GM12878 (cell line): ENCODE measurements around the gene SRPRB. TPM values are rescaled to one million over a fixed set of nuclear protein-coding genes. Genes with fewer than 3 reads are reported as not detected.

Experiments
- ATAC-seq: fragments of 200-7000 bp; cut with Tn5 transposase; 3 replicates; pipeline ENCODE4 v1.9.1; 2020; ENCODE audit warnings: mild to moderate bottlenecking, moderate library complexity
- BruUV-seq: library from RNA; stranded (reverse); fragments of 400-500 nt; replicated peaks from 2 replicates; lab custom pipeline; 2021; lab: Mats Ljungman, UMichigan
- CTCF ChIA-PET: fragments of 300-600 bp; sonication (Branson Sonifier 250); formaldehyde crosslinking; extraction: SDS; loops from one replicate; lab custom pipeline; 2021; ENCODE audit warnings: inconsistent platforms; lab: Yijun Ruan, JAX
- POLR2A ChIA-PET: fragments of 350-600 bp; formaldehyde crosslinking; extraction: SDS; loops from one replicate; lab custom pipeline; 2021; ENCODE audit warnings: inconsistent platforms; lab: Charles Lee
- RAD21 ChIA-PET: fragments of 300-600 bp; sonication (Branson Sonifier 250); formaldehyde crosslinking; loops from one replicate; lab custom pipeline; 2023; ENCODE audit warnings: antibody characterized with exemption; ENCODE audit not compliant: unreplicated experiment; lab: Charles Lee
- SMC1A ChIA-PET: fragments of 300-600 bp; sonication (Branson Sonifier 250); formaldehyde crosslinking; loops from one replicate; lab custom pipeline; 2023; ENCODE audit not compliant: unreplicated experiment, uncharacterized antibody; lab: Charles Lee
- DNase-seq: peaks from one replicate; pipeline ENCODE4 v3.0.0-alpha.2; 2011; ENCODE audit warnings: low read depth, low spot score
- FAIRE-seq: peaks from 3 replicates; lab custom pipeline; 2011; peaks lifted over from hg19 to GRCh38; lab: Jason Lieb, UNC
- H2AFZ ChIP-seq: 2 replicates; pipeline ENCODE4 v1.6.0; 2011; ENCODE audit warnings: low read depth, low read length, control low read depth; ENCODE audit not compliant: control insufficient read depth
- H3K27ac ChIP-seq: 2 replicates; pipeline ENCODE4 v1.5.1; 2011; ENCODE audit warnings: control low read depth; ENCODE audit not compliant: control insufficient read depth, insufficient read depth
- H3K27me3 ChIP-seq, 2 experiments: replicated peaks in 1 of 2; 2 replicates each; pipeline versions ENCODE4 v1.6.0 to v1.6.1; 2011; ENCODE audit warnings: low read length in 1 of 2; ENCODE audit not compliant: control insufficient read depth in 2 of 2, insufficient read depth in 2 of 2
- H3K36me3 ChIP-seq, 2 experiments: 2 replicates each; pipeline ENCODE4 v1.5.1; 2011; ENCODE audit warnings: low read length in 1 of 2; ENCODE audit not compliant: control insufficient read depth in 2 of 2, insufficient read depth in 2 of 2
- H3K4me1 ChIP-seq: 2 replicates; pipeline ENCODE4 v1.6.1; 2011; ENCODE audit warnings: mild to moderate bottlenecking, low read length, moderate library complexity, mixed read lengths; ENCODE audit not compliant: control insufficient read depth, insufficient read depth
- H3K4me2 ChIP-seq: 2 replicates; pipeline ENCODE4 v1.6.0; 2011; ENCODE audit warnings: control low read depth; ENCODE audit not compliant: control insufficient read depth, insufficient read depth
- H3K4me3 ChIP-seq: fragments of 200-600 bp; sonication (generic); 2 replicates; pipeline ENCODE4 v1.5.1; 2016
- H3K79me2 ChIP-seq: 2 replicates; pipeline ENCODE4 v1.6.0; 2011; ENCODE audit warnings: low read length; ENCODE audit not compliant: control insufficient read depth, insufficient read depth
- H3K9ac ChIP-seq: 2 replicates; pipeline ENCODE4 v1.8.0; 2011; ENCODE audit warnings: low read length, control low read depth, mixed read lengths; ENCODE audit not compliant: control insufficient read depth, insufficient read depth
- H3K9me3 ChIP-seq: replicated peaks from 3 replicates; pipeline ENCODE4 v1.5.1; 2011; ENCODE audit warnings: mild to moderate bottlenecking, low read length; ENCODE audit not compliant: control insufficient read depth, insufficient read depth
- H4K20me1 ChIP-seq: 2 replicates; pipeline ENCODE4 v1.6.0; 2011; ENCODE audit not compliant: control insufficient read depth, insufficient read depth
- ATF2 ChIP-seq: IDR thresholded peaks from 2 replicates; pipeline ENCODE4 v1.6.1; 2012; ENCODE audit warnings: low read length, inconsistent platforms
- EGR1 ChIP-seq, 2 experiments: IDR thresholded peaks; 1 replicate in 1 of 2; 2 replicates in 1 of 2; pipeline ENCODE4 v1.6.1; 2011 to 2012; ENCODE audit warnings: low read depth in 2 of 2, low read length in 2 of 2, borderline replicate concordance in 1 of 2, mild to moderate bottlenecking in 1 of 2, moderate library complexity in 1 of 2
- HCFC1 ChIP-seq: fragments of 150-350 bp; IDR thresholded peaks from 2 replicates; pipeline ENCODE4 v1.6.1; 2014; ENCODE audit warnings: low read length
- HSF1 ChIP-seq: fragments of 150-350 bp; IDR thresholded peaks from 2 replicates; pipeline ENCODE4 v1.6.1; 2014; ENCODE audit warnings: mild to moderate bottlenecking, low read depth, low read length
- KLF5 ChIP-seq: fragments of 450-650 bp; IDR thresholded peaks from 2 replicates; pipeline ENCODE4 v1.6.1; 2014; ENCODE audit warnings: mild to moderate bottlenecking; ENCODE audit not compliant: partially characterized antibody
- MYB ChIP-seq: fragments of 150-350 bp; IDR thresholded peaks from 2 replicates; pipeline ENCODE4 v1.6.1; 2014; ENCODE audit warnings: mild to moderate bottlenecking, low read depth, low read length, borderline replicate concordance
- NR2C2 ChIP-seq: IDR thresholded peaks from 2 replicates; pipeline ENCODE4 v1.6.1; 2011; ENCODE audit warnings: borderline replicate concordance, low read depth; ENCODE audit not compliant: control insufficient read depth, insufficient read length
- SIX5 ChIP-seq: IDR thresholded peaks from 2 replicates; pipeline ENCODE4 v1.6.1; 2011; ENCODE audit warnings: mild to moderate bottlenecking, low read depth, low read length, moderate library complexity; ENCODE audit not compliant: severe bottlenecking
- SMAD1 ChIP-seq: fragments of 450-650 bp; IDR thresholded peaks from 2 replicates; pipeline ENCODE4 v1.6.1; 2018; ENCODE audit warnings: mild to moderate bottlenecking, low read depth; ENCODE audit not compliant: partially characterized antibody
- SMAD5 ChIP-seq: IDR thresholded peaks from 2 replicates; pipeline ENCODE4 v1.6.1; 2016; ENCODE audit warnings: antibody characterized with exemption, low read depth
- SPI1 ChIP-seq: IDR thresholded peaks from 2 replicates; pipeline ENCODE4 v1.6.1; 2011; ENCODE audit warnings: low read depth, mild to moderate bottlenecking, low read length, moderate library complexity, borderline replicate concordance; ENCODE audit not compliant: insufficient read depth
- TARDBP ChIP-seq: IDR thresholded peaks from 2 replicates; pipeline ENCODE4 v1.6.1; 2016; ENCODE audit warnings: borderline replicate concordance
- ZNF592 ChIP-seq: fragments of 450-650 bp; IDR thresholded peaks from 2 replicates; pipeline ENCODE4 v1.6.1; 2017; ENCODE audit warnings: mild to moderate bottlenecking, moderate library complexity
- WGBS: methylation state at CpG from one replicate; pipeline ENCODE4 v1.1.6; 2016; ENCODE audit warnings: low lambda C conversion rate; ENCODE audit not compliant: insufficient replicate concordance, insufficient coverage; ENCODE audit errors: missing lambda C conversion rate; 5-methylcytosine and 5-hydroxymethylcytosine counted together
- in situ Hi-C: fragments of 300-500 bp; cut with MboI; formaldehyde crosslinking; loops from 9 replicates; pipeline ENCODE4 v1.14.3; 2018; ENCODE audit warnings: mixed read lengths
- intact Hi-C: fragments of 100-400 bp; cut with micrococcal nuclease; formaldehyde crosslinking; loops from one replicate; pipeline ENCODE4 v1.14.2; 2022; ENCODE audit not compliant: unreplicated experiment
- polyA plus RNA-seq, 11 experiments: library from polyadenylated mRNA; depleted of rRNA in 4 of 11; unstranded in 6 of 11; stranded (reverse) in 5 of 11; fragments of >200 nt; fragmentation: Nextera tagmentation in 4 of 11; fragmentation: Illumina TruSeq in 1 of 11; extraction: Ambion mirVana in 4 of 11; extraction: Trizol in 1 of 11; gene quantifications; 1 replicate in 1 of 11; 2 replicates in 10 of 11; pipeline versions ENCODE4 v1.2.1 to v1.2.3, GENCODE V29; 2011 to 2016; ENCODE audit warnings: inconsistent platforms in 2 of 11, missing spikeins in 2 of 11, low read depth in 1 of 11
- total RNA-seq, 4 experiments: library from RNA; depleted of rRNA in 3 of 4; stranded (reverse); fragments of >200 nt in 3 of 4; fragmentation: Illumina TruSeq in 1 of 4; extraction: Trizol in 1 of 4; gene quantifications; 2 replicates each; pipeline versions ENCODE4 v1.2.1 to v1.2.3, GENCODE V29; 2013 to 2021

Gene SRPRB
- total and polyA plus RNA-seq, 10 of the 15 experiments (the other 5 are each of a cell fraction or from before 2014, with no cell fraction given): 30.6 to 107 (median 46.6) TPM

- TF ChIP-seq ZNF592: no peak
- TF ChIP-seq, all 136 proteins: peak for 0
Measured at GRCh38 chr3:133815386-133815785, 9.8 kb downstream of the SRPRB start (continued).

GRCh38 chr3:133820129-133820528 is 14.5 kb downstream of the SRPRB start:
- Histone ChIP-seq H3K79me2 (no peaks in the 10 kb centered on the region), H4K20me1 (no peaks in the 10 kb centered on the region; the same call in 1 of the 2 replicates), H3K36me3 (peaks cover 17 to 35% of the 10 kb centered on the region in 2 experiments), H3K4me2 (no peak overlapping the region), H3K27me3 (no peaks in the 10 kb centered on the region), H3K4me3 (no peak overlapping the region), H3K4me1 (no peaks in the 10 kb centered on the region), H3K9ac (no peak overlapping the region), H3K9me3 (no peaks in the 10 kb centered on the region), H2AFZ (no peak overlapping the region), H3K27ac (no peak overlapping the region)
- BruUV-seq: TSS peak; percentile 36
- 98% methylated on average over 4 of the region's 4 CpGs for WGBS
- intact Hi-C loops: no loop called here
- no peak for FAIRE-seq
- ChIA-PET SMC1A (interaction anchor here (0.7 to 1.3 kb wide), 3 partner anchors 158 to 392 kb away, joined by 3 to 5 read pairs (median 4); no protein-coding TSS in a partner anchor), POLR2A (no interaction called here), RAD21 (no interaction called here), CTCF (interaction anchor here (0.6 to 1.4 kb wide), 7 partner anchors 12 to 654 kb away, joined by 3 to 6 read pairs (median 3); no protein-coding TSS in a partner anchor)
- no peak for DNase-seq
- ATAC-seq: no peak
- in situ Hi-C loops: loop anchor here (5.0 to 10.0 kb wide), 2 partner anchors 102 to 395 kb away; no protein-coding TSS in a partner anchor
- TF ChIP-seq KLF5: no peak
- TF ChIP-seq MYB: no peak
- no peak for TF ChIP-seq TARDBP
- TF ChIP-seq HSF1: no peak
- TF ChIP-seq HCFC1: no peak
- TF ChIP-seq EGR1 (IDR thresholded peaks at IDR 0.05; ENCODE audit: borderline replicate concordance in 1 of 2, low read depth in 2 of 2, low read length in 2 of 2): no peak
- TF ChIP-seq SMAD1: no peak
- no peak for TF ChIP-seq ATF2
- TF ChIP-seq SMAD5: no peak
- TF ChIP-seq NR2C2: no peak
- TF ChIP-seq SPI1: no peak
- no peak for TF ChIP-seq SIX5
